Astrocyte of the cerebellum (primary cell): Measurements from ENCODE around the gene GPR27.

Experiments
- DNase-seq: peaks from one replicate; pipeline ENCODE4 v3.0.0-alpha.2; 2011; ENCODE audit warnings: low read depth
- H3K4me3 ChIP-seq: 2 replicates; pipeline ENCODE4 v1.5.1; 2011; ENCODE audit warnings: mild to moderate bottlenecking, low read depth, low read length, moderate library complexity
- CTCF ChIP-seq: IDR thresholded peaks from 2 replicates; pipeline ENCODE4 v1.5.1; 2012; ENCODE audit warnings: low read length, low read depth, moderate library complexity, mild to moderate bottlenecking; ENCODE audit errors: missing control alignments
- in situ Hi-C: cut with HindIII; loops from 2 replicates; pipeline ENCODE4 v1.10.0; 2017; ENCODE audit warnings: low sequenced_read_pairs

The GPR27 gene

DNA sequence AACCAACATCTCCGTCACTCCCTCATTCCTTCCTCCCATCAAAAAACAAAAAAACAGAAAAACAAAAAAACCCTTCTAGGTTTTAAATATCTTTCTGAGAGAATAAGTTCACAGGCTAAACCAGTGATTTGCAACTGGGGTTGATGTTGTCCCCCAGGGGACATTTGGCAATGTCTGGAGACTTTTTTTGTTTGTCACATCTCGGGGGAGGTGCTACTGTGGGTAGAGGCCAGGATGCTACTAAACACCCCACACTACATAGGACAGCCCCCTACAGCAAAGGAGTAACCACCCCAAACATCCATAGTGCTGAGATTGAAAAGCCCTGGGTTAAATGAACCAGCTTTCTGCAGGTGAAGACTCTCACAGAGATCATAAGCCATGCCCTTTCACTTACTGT is 48.3 kb downstream of the GPR27 start:
- no peak overlapping the region for H3K4me3 ChIP-seq
- DNase-seq, result no peak
- TF ChIP-seq CTCF, result no peak
- in situ Hi-C loops, result no loop called here

DNA sequence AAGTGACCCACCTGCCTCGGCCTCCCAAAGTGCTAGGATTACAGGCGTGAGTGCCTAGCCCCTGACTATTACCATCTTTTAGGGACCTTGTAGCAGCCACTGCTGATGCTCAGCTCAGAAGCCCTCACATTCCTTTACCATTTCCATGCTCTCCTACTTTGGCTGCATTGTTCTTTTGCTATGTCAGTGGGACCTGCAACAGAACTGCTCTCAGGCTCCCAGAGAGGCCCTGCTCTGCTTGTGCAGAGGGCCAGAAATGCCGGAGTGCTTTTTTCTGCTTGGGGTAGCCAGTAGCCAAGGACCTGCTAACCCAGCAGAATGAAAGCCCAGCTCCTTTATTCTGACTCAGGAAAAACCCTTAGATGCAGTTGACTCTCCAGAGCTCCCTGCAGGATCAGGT is 49.6 kb downstream of the GPR27 start:
- H3K4me3 ChIP-seq, result no peak overlapping the region
- TF ChIP-seq CTCF, result no peak
- DNase-seq, result no peak
- in situ Hi-C loops, result no loop called here

GRCh38 chr3:71805199-71805598 is 51.5 kb downstream of the GPR27 start:
- H3K4me3 ChIP-seq, result no peak overlapping the region
- no peak for DNase-seq
- TF ChIP-seq CTCF, result no peak
- in situ Hi-C loops, result no loop called here

DNA sequence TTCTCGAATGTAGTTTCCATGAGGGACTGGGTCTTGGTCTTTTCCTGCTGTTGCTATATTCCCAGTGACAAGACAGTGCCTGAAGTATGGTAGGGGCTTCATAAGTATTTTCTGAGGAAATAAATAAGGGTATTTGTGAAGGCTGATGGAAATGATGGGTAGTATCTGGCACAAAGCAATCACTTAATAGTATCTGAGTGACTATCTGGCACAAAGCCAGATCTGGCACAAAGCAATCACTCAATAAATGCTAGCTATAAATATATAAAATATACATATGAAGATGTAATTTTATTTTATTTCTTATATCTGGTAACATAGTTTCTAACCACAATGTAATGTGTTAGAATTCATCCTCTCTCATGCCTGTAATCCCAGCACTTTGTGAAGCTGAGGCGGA is 52.0 kb downstream of the GPR27 start:
- no peak for TF ChIP-seq CTCF
- in situ Hi-C loops, result no loop called here
- no peak overlapping the region for H3K4me3 ChIP-seq
- DNase-seq, result no peak
